GM12891 (cell line): ENCODE measurements around the gene FBXO33.

Experiments
- PAX5 ChIP-seq: IDR thresholded peaks from 2 replicates; pipeline ENCODE4 v1.6.1; 2011; ENCODE audit warnings: low read length, moderate library complexity, mild to moderate bottlenecking; ENCODE audit not compliant: insufficient read depth, severe bottlenecking
- POLR2A ChIP-seq: IDR thresholded peaks from 2 replicates; pipeline ENCODE4 v1.6.1; 2011; ENCODE audit warnings: low read depth, low read length, control low read depth
- POLR2AphosphoS5 ChIP-seq: IDR thresholded peaks from 2 replicates; pipeline ENCODE4 v1.6.1; 2011; ENCODE audit warnings: low read depth, low read length, control low read depth
- POU2F2 ChIP-seq: IDR thresholded peaks from 2 replicates; pipeline ENCODE4 v1.6.1; 2011; ENCODE audit warnings: low read depth, mild to moderate bottlenecking, control low read depth, low read length, moderate library complexity
- SPI1 ChIP-seq: IDR thresholded peaks from 2 replicates; pipeline ENCODE4 v1.6.1; 2011; ENCODE audit warnings: low read depth, low read length, control low read depth
- TAF1 ChIP-seq: IDR thresholded peaks from 2 replicates; pipeline ENCODE4 v1.6.1; 2011; ENCODE audit warnings: low read depth, low read length, control low read depth

GRCh38 chr14:39381366-39381765 is 50.9 kb downstream of the FBXO33 start:
- no peak for TF ChIP-seq POLR2AphosphoS5
- no peak for TF ChIP-seq POLR2A
- TF ChIP-seq TAF1 = no peak
- TF ChIP-seq POU2F2 = no peak
- TF ChIP-seq SPI1 = no peak
- no peak for TF ChIP-seq PAX5
